Islet precursor cell (in vitro differentiated cells): ENCODE results near the gene CUX1.
A peak's percentile ranks its signal among the peaks of the same experiment; 100 is the strongest.

ENCODE experiments used
- DNase-seq: peaks from one replicate; pipeline ENCODE4 v3.0.0-alpha.2; 2018

Gene CUX1

GRCh38 chr7:102059524-102059923 is 242.1 kb downstream of the CUX1 start:
- no peak for DNase-seq

GRCh38 chr7:102061354-102061945 is 244.0 kb downstream of the CUX1 start:
- DNase-seq, result no peak

DNA sequence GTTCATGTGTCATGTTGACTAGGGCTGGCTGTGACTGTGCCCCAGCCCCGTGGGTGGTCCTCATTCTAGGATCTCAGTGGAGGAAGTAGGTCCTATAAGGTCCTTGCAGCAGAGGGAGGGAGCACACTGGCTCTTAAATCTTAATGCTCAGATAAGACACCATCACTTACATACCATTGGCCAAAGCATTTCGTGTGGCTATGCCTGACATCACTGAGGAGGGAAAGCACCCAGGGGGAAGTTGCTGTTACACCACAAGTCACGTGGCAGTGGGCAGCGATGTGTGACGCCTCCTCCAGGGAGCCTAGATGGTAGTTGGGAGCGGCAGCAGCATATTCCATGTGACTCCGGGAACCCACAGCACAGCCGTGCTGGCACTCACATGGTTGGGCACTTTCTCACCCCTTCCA is 244.6 kb downstream of the CUX1 start:
- DNase-seq, result peak; percentile 75

DNA sequence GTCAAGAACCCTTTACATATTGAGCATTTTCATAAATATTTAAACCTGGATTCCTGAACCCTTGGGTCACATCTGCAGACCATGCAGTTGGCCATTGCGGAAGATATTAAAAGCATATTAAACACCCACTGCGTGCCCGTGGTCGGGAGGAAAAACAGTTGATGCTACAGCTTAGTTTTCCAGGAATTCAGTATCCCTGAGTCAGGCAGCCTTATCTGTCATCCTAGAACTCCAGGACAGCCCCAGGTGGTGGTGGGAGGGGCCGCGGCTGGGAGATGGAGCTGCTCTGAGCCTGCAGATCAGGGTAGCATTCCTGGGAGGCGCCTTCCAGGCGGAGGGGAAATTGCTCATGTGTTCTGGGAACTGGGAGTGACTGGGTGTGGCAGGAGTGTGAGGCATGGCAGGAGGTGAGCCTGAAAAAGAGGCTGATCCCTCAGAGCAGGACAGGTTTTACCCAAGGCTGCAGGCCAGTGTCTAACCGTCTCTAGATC is 246.3 kb downstream of the CUX1 start:
- DNase-seq, result peak; percentile 99

DNA sequence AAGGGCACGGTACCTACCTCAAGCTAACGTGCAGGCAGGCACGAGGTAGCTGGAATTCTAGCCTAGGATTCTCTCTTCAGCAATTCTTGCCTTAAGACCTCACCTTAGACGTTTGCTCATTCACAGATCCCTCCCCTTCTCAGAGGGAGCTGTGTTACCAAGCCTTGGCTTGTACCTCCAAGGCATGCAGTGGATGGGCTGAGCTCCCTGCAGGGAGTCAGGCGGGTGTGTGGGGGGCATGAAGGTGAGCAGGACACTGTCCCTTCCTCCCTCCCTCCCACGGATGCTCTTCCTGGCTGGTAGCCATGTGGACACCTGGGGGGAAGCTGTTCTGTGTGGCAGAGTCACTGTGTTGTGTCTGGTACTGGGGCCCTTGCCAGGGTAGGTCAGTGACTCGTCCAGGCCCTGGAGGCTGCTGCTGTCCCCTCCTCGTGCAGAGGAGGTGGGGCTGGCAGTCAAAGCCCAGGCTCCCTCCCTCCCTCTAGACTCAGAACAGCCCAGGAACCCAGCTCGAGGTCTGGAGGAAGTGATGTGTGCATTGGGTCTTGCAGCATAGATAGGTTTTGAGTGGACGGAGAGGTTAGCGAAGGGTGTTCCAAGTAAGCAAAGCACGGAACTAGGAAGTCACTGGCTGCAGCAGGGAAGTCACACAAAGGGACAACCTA is 247.1 kb downstream of the CUX1 start:
- DNase-seq, result peak; percentile 97

GRCh38 chr7:102065226-102065625 is 247.8 kb downstream of the CUX1 start:
- no peak for DNase-seq

DNA sequence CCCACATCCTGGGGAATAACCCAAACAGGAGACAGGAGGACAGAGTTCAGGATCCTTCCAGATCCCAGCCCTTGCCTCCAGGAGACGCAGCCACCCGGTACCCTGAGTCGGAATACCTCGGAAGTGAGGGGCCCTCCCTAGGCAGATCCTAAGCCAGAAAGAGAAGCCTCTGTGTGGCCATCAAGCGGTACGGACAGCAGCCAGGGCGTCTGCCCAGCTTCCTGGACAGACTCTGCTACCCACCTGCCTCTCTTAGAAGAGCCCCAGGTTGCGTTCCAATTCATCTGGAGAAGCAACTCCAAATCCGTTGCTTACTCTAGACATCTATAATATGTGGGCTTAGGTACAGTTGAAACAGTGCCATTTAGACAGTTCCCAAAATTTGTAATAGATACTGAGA is 249.1 kb downstream of the CUX1 start:
- no peak for DNase-seq

DNA sequence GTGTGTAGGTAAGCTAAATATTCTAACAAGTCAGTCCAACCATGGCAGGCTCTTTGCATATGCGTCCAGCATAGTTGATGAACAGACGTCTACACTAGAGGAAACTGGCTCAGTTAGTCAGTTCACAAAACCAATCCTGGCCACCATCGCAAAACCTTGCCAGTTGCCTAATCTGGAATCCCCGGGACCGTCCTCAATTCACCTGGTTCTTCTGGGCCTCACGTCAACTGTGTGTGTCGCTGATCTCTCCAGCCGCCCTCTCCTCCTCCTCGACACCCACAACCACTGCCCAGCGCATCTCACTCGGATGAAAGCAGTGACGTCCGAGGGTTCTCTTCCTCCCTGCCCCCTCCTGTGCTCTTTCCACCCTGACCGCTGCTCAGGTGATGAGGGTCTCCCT is 251.4 kb downstream of the CUX1 start:
- DNase-seq, result no peak

DNA sequence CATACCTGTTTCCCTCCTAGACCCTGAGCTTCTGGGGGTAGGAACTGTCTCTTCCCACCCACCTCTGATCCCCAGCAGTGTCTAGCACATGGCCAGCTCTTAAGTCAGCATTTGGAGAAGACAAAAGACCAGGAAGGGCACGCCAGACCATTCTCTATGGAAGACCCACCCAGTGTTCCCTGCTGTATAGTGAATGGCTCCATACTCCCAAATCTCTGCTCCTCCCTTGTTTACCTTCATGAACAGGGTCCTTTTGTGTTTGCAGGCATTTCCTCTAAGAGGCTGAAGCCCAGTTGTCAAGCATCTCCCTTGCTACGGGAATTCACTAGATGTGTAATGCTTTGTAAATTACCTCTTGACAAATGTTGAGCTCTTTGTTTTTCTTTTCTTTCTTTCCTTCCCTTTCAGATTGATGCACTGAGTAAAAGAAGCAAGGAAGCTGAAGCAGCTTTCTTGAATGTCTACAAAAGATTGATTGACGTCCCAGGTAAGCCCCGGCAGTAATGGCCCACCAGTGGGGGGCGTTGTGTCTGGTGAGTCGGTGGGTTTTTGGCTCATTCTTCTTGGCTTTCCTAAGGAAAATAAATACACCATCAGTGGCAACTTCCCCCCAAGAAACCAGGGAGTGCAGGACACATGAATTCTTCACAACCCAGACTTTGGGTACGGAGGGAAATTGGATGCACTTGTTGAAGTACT is 252.7 kb downstream of the CUX1 start:
- no peak for DNase-seq

GRCh38 chr7:102072003-102072402 is 254.6 kb downstream of the CUX1 start:
- no peak for DNase-seq

GRCh38 chr7:102072636-102073209 is 255.3 kb downstream of the CUX1 start:
- DNase-seq, result no peak

- no peak for DNase-seq
Measured at GRCh38 chr7:102073931-102074880, 256.8 kb downstream of the CUX1 start.

- no peak for DNase-seq
Measured at GRCh38 chr7:102075126-102075525, 257.7 kb downstream of the CUX1 start.

DNA sequence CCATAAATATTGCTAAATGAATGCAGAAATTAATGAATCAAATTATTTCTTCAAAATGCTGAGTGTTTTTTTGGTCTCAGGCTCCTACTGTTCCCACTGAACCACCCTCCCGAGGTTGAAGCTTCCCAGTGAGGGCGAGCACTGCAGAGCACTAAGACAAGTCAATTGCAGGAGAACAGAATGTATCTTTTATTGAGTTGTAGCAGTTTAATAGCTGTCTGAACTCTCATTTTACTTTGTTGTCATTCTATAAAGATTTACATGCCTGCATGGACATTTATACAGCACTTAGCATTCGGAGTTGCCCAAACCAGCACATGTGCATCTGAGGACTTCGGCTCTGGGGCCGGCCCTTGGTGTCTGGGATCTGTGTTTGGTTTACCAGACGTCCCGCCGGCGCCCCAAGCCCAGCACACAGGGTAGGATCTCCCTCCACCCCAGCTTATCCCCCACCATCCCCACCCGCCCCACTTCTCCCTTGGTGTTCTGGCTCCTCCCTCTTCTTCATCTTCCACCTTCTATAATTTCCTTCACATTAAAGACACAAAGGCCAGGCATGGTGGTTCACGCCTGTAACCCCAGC is 258.2 kb downstream of the CUX1 start:
- no peak for DNase-seq

DNA sequence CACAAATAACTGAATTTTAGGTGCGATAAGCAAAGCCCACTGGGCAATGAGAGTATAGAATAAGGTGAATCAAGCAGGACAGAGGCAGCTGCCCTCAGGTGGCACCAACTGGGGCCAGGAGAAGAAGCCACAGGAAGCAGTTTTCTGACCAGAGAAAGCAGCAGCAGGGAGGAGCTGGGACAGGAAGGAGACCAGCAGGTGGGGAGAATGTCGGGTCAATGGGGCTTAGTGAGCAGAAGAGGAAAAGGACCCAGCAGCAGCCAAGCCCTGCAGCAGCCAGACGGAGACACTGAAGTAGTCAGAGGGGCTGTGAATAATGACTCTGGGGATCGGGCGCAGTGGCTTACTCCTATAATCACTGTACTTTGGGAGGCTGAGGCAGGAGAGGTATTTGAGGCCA is 259.7 kb downstream of the CUX1 start:
- DNase-seq, result no peak

GRCh38 chr7:102079140-102080018 is 262.0 kb downstream of the CUX1 start:
- DNase-seq, result no peak

GRCh38 chr7:102080019-102080433 is 262.6 kb downstream of the CUX1 start:
- no peak for DNase-seq

DNA sequence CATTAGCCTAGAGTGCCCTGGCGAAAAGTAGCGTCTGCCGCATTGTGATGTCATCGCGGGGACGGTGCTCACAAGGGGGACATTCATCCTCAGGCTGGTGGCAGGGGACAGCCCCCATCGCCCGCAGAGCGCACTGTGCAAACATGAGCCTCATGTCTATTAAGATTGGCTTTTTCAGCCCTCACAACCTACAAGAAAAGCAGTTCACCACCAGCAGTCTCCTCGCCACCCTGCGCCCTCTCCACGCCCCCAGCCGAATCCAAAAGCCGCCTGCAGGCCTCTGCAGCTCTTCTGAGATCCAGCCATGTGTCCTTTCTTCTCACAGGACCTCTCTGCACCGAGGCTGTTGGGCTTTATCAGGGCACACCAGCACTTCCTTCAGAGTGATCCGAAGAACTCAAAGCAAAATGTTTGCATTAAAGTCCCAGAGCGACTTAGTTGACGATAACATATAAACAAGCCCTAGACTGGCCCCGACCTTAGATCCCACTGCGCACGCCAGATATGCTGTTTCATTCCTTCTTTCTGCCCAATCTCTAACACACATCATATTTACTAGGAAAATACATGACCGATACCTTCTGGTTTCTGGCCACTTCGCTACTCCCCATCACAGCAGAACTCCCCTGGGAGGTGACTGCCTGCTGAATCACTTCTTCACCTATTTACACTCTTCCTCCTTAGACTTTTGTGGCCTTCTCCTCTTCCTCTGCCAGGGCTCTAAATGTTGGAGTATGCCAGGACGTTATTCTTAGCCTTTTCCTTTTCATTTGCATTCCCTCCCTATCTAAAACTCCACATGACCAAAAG is 263.2 kb downstream of the CUX1 start:
- DNase-seq, result no peak

GRCh38 chr7:102081244-102081627 is 263.8 kb downstream of the CUX1 start:
- no peak for DNase-seq

GRCh38 chr7:102082693-102083368 is 265.4 kb downstream of the CUX1 start:
- no peak for DNase-seq
